GM21825 (cell line): ENCODE data around the gene PBLD.
"Not testable (repeated sequence)": the region's sequence is repeated elsewhere in the genome, so short reads cannot be mapped to it uniquely, and the experiment has no call there.

Source experiments
- ATAC-seq: cut with Tn5 transposase; IDR thresholded peaks from one replicate; pipeline ENCODE4 v1.9.1; 2021; ENCODE audit warnings: mild to moderate bottlenecking, moderate library complexity; ENCODE audit not compliant: unreplicated experiment

The PBLD gene

GRCh38 chr10:68284062-68285001, 48.4 kb downstream of the PBLD start:
- ATAC-seq, result no peak

- ATAC-seq, result no peak
These were observed 52.0 kb downstream of the PBLD start for GRCh38 chr10:68280758-68281157.

- ATAC-seq, result not testable (repeated sequence)
These were observed 53.6 kb downstream of the PBLD start for GRCh38 chr10:68278906-68279753.

GRCh38 chr10:68277814-68278213, 54.9 kb downstream of the PBLD start:
- ATAC-seq, result not testable (repeated sequence)

GRCh38 chr10:68276224-68276623, 56.5 kb downstream of the PBLD start:
- no peak for ATAC-seq

GRCh38 chr10:68275600-68276126, 57.1 kb downstream of the PBLD start:
- no peak for ATAC-seq

- ATAC-seq, result no peak
These were observed 59.9 kb downstream of the PBLD start for GRCh38 chr10:68272833-68273232.

- no peak for ATAC-seq
These were observed 61.4 kb downstream of the PBLD start for GRCh38 chr10:68271196-68271882.

- no peak for ATAC-seq
These were observed 63.0 kb downstream of the PBLD start for GRCh38 chr10:68269562-68270290.

GRCh38 chr10:68261132-68261856, 71.4 kb downstream of the PBLD start:
- no peak for ATAC-seq

- ATAC-seq, result no peak
These were observed 79.4 kb downstream of the PBLD start for GRCh38 chr10:68253346-68253745.

- no peak for ATAC-seq
These were observed 80.9 kb downstream of the PBLD start for GRCh38 chr10:68251625-68252495.

- no peak for ATAC-seq
These were observed 81.6 kb downstream of the PBLD start for GRCh38 chr10:68251151-68251550.

GRCh38 chr10:68249297-68249696, 83.4 kb downstream of the PBLD start:
- no peak for ATAC-seq

GRCh38 chr10:68247931-68248330, 84.8 kb downstream of the PBLD start:
- ATAC-seq, result no peak

- not testable (repeated sequence) for ATAC-seq
These were observed 86.3 kb downstream of the PBLD start for GRCh38 chr10:68246397-68246796.

- ATAC-seq, result no peak
These were observed 90.7 kb downstream of the PBLD start for GRCh38 chr10:68242051-68242450.

- no peak for ATAC-seq
These were observed 93.1 kb downstream of the PBLD start for GRCh38 chr10:68239596-68240150.
